A549 treated with Hydrocortisone at 1 μM for 4 hours (cell line): ENCODE measurements around the gene RASA4. TPM values are rescaled to one million over a fixed set of nuclear protein-coding genes. Genes with fewer than 3 reads are reported as not detected.

Experiments
- total RNA-seq: library from RNA; stranded (reverse); fragments of 200-300 nt; extraction: Qiagen RNA extraction; gene quantifications from 5 replicates; pipeline ENCODE4 v1.2.3, GENCODE V29; 2022

The RASA4 gene
- total RNA-seq, result 1.6 to 2.6 TPM (median 2.2 TPM) in 5 replicates

DNA sequence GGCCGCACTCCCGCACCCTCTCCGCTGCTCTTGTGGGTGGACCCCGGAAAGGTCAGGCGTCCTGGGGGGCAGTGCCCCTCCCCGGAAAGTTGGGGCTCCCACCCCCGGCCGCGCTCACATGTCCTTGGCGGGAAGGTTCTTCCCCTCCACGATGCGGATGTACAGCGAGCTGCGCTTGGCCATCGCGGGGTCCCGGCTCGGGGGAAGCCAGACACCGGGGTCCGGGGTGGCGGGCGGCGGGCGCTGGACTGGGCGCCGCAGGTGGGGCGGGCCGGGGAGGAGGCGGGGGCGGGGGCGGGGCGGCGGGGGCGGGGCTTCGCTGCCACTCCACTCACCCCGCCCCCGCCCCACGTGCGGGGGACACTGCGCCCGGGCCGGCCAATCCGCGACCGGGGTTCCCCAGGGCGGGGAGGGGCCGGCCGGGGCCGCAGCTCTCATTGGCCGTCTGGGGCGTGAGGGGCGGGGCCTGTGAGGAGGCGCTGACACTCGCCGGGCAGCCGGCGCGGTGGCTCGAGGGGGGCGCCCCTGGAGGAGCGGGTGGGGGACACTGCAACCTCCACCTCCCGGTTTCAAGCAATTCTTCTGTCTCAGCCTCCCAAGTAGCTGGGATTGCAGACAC, at the start of gene RASA4:
Gene RASA4 (minus strand): TSS at position 250 of the 619 bp plus-strand sequence. CDS start 67 bp downstream, at position 183.

DNA sequence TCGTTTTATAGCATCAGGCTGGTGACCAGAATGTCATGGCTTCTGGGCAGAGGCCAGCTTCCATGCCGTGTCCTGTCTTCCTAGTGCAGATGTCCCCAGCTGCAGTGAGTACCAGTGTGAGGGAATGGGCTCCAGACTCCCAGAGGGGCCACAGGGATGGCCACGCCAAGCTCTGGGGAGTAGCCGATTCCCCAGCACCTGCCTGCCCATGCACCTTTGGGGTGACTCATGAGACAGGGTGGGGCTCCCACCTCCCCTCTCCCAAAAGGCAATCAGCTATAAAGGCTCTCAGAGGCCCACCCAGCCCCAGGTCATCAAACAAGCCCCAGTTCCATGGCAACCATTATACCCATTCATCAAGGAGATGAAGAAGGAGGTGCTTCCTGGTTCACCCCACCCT, 33.4 kb upstream of the RASA4 start, which contains the start of gene SPDYE2B:
Gene SPDYE2B (plus strand): TSS at position 396 of the 400 bp plus-strand sequence. CDS start 2,030 bp downstream, outside the sequence.

DNA sequence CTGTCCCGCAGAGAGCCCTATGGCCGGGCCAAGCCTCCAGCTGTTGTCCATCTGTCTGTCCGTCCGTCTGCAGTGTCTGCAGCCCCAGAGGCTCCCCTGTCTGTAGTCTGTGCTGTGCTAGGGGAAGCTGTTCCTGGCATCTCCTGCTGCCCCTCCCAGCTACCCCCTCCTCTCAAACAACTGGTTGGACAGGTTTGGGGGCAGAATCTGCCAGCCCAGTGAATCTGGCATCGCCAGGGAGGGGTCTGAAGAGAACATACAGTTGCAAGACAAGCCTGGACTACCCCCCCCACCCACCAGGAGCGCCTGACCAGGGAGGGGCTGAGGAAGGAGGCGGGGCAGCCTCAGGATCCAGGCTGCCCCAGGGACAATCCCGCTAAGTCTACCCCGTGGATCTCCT, 26.1 kb upstream of the RASA4 start, which contains the start of gene UPK3BL1:
Gene UPK3BL1 (minus strand): TSS at position 101 of the 400 bp plus-strand sequence. CDS start 50 bp downstream, at position 51.

DNA sequence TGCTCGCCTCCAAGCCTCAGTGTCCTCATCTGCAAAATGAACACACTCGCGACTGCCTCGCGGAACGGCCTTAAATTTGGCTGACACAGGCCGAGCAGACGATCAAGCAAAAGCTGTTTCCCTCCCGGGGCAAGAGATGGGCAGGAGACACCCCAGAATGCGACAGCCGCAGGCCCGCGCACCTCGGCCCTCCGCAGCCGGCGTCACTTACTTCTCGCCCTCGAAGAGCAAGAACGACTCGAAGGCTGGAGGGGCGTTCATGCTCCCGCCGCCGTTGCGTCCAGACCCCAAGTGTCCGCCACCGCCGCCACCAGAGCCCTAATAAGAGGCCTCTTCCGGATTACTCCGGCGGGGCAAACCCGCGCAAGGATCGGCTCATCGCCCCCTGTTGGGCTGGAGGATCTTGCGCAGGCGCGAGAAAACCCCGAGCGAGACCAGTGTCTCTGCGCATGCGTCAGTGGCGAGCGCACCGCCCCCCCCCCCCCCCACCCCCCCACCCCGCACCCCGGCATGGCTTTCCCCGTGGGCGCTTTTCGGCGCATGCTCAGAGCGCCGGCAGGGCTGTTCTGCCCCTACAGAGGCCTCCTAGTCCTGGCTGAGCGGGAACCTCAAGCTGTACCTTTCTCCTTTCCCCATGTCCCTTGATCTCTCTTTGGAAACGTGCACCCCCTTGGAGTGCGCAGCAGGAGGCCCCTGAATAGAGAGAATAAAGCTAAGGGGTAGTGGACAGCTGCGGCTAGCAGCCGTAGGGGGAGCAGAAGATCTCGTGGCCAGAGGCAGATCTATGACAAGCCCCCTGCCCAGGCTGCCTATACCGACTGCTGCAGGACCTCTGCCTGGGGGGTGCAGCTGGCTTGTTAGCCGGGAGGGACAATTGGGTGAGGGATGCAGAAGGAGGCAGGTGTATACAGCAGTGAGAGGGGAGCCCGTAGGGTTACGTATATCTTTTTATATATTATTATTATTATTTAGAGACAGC, 44.0 kb downstream of the RASA4 start, which contains the start of gene POLR2J3:
Gene POLR2J3 (minus strand): TSS at position 323 of the 979 bp plus-strand sequence. CDS start 62 bp downstream, at position 261.

DNA sequence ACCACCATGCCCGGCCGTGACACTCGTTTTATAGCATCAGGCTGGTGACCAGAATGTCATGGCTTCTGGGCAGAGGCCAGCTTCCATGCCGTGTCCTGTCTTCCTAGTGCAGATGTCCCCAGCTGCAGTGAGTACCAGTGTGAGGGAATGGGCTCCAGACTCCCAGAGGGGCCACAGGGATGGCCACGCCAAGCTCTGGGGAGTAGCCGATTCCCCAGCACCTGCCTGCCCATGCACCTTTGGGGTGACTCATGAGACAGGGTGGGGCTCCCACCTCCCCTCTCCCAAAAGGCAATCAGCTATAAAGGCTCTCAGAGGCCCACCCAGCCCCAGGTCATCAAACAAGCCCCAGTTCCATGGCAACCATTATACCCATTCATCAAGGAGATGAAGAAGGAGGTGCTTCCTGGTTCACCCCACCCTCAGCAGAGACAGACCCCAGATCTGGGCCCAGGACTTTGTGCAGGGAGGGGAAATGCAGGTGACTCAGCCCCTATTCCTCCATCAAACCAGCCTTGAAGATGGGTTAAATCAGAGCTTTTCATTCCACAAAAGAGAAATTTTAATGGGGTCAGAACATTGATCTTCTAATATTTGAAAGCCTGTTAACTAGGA, 65.6 kb downstream of the RASA4 start, which contains the start of gene SPDYE2:
Gene SPDYE2 (plus strand): TSS at position 419 of the 615 bp plus-strand sequence. CDS start 2,030 bp downstream, outside the sequence.

DNA sequence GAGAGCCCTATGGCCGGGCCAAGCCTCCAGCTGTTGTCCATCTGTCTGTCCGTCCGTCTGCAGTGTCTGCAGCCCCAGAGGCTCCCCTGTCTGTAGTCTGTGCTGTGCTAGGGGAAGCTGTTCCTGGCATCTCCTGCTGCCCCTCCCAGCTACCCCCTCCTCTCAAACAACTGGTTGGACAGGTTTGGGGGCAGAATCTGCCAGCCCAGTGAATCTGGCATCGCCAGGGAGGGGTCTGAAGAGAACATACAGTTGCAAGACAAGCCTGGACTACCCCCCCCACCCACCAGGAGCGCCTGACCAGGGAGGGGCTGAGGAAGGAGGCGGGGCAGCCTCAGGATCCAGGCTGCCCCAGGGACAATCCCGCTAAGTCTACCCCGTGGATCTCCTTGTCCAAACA, 73.0 kb downstream of the RASA4 start, which contains the start of gene UPK3BL2:
Gene UPK3BL2 (minus strand): TSS at position 101 of the 400 bp plus-strand sequence. CDS start 60 bp downstream, at position 41.

Other genes with a start within 250 kb of the RASA4 start
- 20.8 to 24.2 TPM (median 21.6 TPM) in 5 replicates for gene PRKRIP1, start 220.4 kb downstream of the RASA4 start, total RNA-seq
- gene ORAI2, start 183.2 kb downstream of the RASA4 start, total RNA-seq, result 28.7 to 33.4 TPM (median 31.9 TPM) in 5 replicates
- 10.4 to 11.9 TPM (median 10.6 TPM) in 5 replicates for gene ALKBH4, start 151.9 kb downstream of the RASA4 start, total RNA-seq
- gene LRWD1, start 151.8 kb downstream of the RASA4 start, total RNA-seq, result 26.3 to 29.9 TPM (median 29.2 TPM) in 5 replicates
- 96.4 to 110 TPM (median 107 TPM) in 5 replicates for gene POLR2J, start 137.8 kb downstream of the RASA4 start, total RNA-seq
- gene RASA4B, start 99.0 kb downstream of the RASA4 start, total RNA-seq, result 1.2 to 2.1 TPM (median 1.6 TPM) in 5 replicates
- 1.3 to 3.2 TPM (median 2.4 TPM) in 5 replicates for gene UPK3BL2, start 73.1 kb downstream of the RASA4 start, total RNA-seq
- 0.05 TPM in 1 of 5 replicates, not detected in the others for gene SPDYE2, start 65.5 kb downstream of the RASA4 start, total RNA-seq
- gene POLR2J3, start 44.2 kb downstream of the RASA4 start, total RNA-seq, result 13.5 to 53.6 TPM (median 32.9 TPM) in 5 replicates
- gene UPK3BL1, start 26.0 kb upstream of the RASA4 start, total RNA-seq, result 10.5 to 16.8 TPM (median 13.0 TPM) in 5 replicates
- not detected in 5 replicates for gene SPDYE2B, start 33.6 kb upstream of the RASA4 start, total RNA-seq
- 0.12 to 0.61 TPM (median 0.24 TPM) in 5 replicates for gene POLR2J2, start 54.9 kb upstream of the RASA4 start, total RNA-seq
- 6.0 to 7.9 TPM (median 6.9 TPM) in 5 replicates for gene FAM185A, start 132.2 kb upstream of the RASA4 start, total RNA-seq